Keratinocyte (primary cell): ENCODE data around the gene HOPX. TPM values are rescaled to one million over a fixed set of nuclear protein-coding genes. Genes with fewer than 3 reads are reported as not detected.

Source experiments
- DNase-seq: peaks from one replicate; pipeline ENCODE4 v3.0.0-alpha.2; 2011; ENCODE audit warnings: low read depth, missing footprints, low spot score
- FAIRE-seq: peaks from 2 replicates; lab custom pipeline; 2011; peaks lifted over from hg19 to GRCh38; lab: Jason Lieb, UNC
- H2AFZ ChIP-seq: 2 replicates; pipeline ENCODE4 v1.6.0; 2012; ENCODE audit warnings: low read length, control low read depth, inconsistent platforms; ENCODE audit not compliant: control insufficient read depth
- H3K27ac ChIP-seq: 2 replicates; pipeline ENCODE4 v1.5.1; 2011; ENCODE audit warnings: low read length; ENCODE audit not compliant: control insufficient read depth, insufficient read depth
- H3K27me3 ChIP-seq: 3 replicates; pipeline ENCODE4 v1.6.0; 2011; ENCODE audit warnings: low read length; ENCODE audit not compliant: control insufficient read depth, insufficient read depth; ENCODE audit errors: extremely low read depth
- H3K36me3 ChIP-seq, 2 experiments: 2 replicates in 1 of 2; 3 replicates in 1 of 2; pipeline ENCODE4 v1.5.1; 2011; ENCODE audit warnings: low read length in 2 of 2, mild to moderate bottlenecking in 1 of 2; ENCODE audit not compliant: control insufficient read depth in 2 of 2, insufficient read depth in 2 of 2; ENCODE audit errors: extremely low read depth in 1 of 2
- H3K4me1 ChIP-seq: 3 replicates; pipeline ENCODE4 v1.5.1; 2011; ENCODE audit warnings: low read length; ENCODE audit not compliant: control insufficient read depth, insufficient read depth; ENCODE audit errors: extremely low read depth
- H3K4me2 ChIP-seq: 3 replicates; pipeline ENCODE4 v1.6.0; 2011; ENCODE audit warnings: low read depth, low read length; ENCODE audit not compliant: control insufficient read depth, insufficient read depth; ENCODE audit errors: extremely low read depth
- H3K4me3 ChIP-seq, 3 experiments: fragments of 200-600 bp in 1 of 3; sonication (generic) in 1 of 3; 2 replicates in 2 of 3; 3 replicates in 1 of 3; pipeline ENCODE4 v1.5.1; 2011 to 2016; ENCODE audit warnings: low read length in 3 of 3, mild to moderate bottlenecking in 3 of 3, control low read depth in 2 of 3, inconsistent platforms in 1 of 3, low read depth in 1 of 3, mixed read lengths in 1 of 3, mixed run types in 1 of 3, moderate library complexity in 1 of 3; ENCODE audit not compliant: control insufficient read depth in 2 of 3, insufficient read depth in 2 of 3; ENCODE audit errors: extremely low read depth in 1 of 3
- H3K79me2 ChIP-seq: 2 replicates; pipeline ENCODE4 v1.6.0; 2012; ENCODE audit warnings: low read length; ENCODE audit not compliant: control insufficient read depth, insufficient read depth
- H3K9ac ChIP-seq: 3 replicates; pipeline ENCODE4 v1.6.0; 2011; ENCODE audit warnings: low read length; ENCODE audit not compliant: control insufficient read depth, insufficient read depth; ENCODE audit errors: extremely low read depth
- H3K9me1 ChIP-seq: 3 replicates; pipeline ENCODE4 v1.6.0; 2011; ENCODE audit warnings: low read length; ENCODE audit not compliant: control insufficient read depth, insufficient read depth; ENCODE audit errors: extremely low read depth
- H3K9me3 ChIP-seq: 2 replicates; pipeline ENCODE4 v1.5.1; 2012; ENCODE audit warnings: low read depth, low read length; ENCODE audit not compliant: control insufficient read depth
- H4K20me1 ChIP-seq: 3 replicates; pipeline ENCODE4 v1.6.0; 2011; ENCODE audit warnings: low read length; ENCODE audit not compliant: control insufficient read depth, insufficient read depth; ENCODE audit errors: extremely low read depth
- CTCF ChIP-seq, 3 experiments: IDR thresholded peaks in 1 of 3; conservative IDR thresholded peaks in 1 of 3; optimal IDR thresholded peaks in 1 of 3; 2 replicates in 2 of 3; 3 replicates in 1 of 3; pipeline versions ENCODE3 to v1.5.1; 2011; ENCODE audit warnings: low read length in 3 of 3, mild to moderate bottlenecking in 3 of 3, moderate library complexity in 2 of 3, control low read depth in 1 of 3, inconsistent platforms in 1 of 3; ENCODE audit not compliant: insufficient read depth in 2 of 3; ENCODE audit errors: extremely low read depth in 1 of 3
- EZH2 ChIP-seq: IDR thresholded peaks from one replicate; pipeline ENCODE4 v1.6.1; 2012; ENCODE audit warnings: inconsistent platforms, mild to moderate bottlenecking, low read length, moderate library complexity
- dilution Hi-C: fragments of 300-500 bp; cut with MboI; formaldehyde crosslinking; loops from one replicate; pipeline ENCODE4 v1.7.0; 2020; ENCODE audit warnings: low sequenced_read_pairs; ENCODE audit not compliant: extremely low pct_ligation_motif_present
- polyA minus RNA-seq, 3 experiments: library from RNA; depleted of rRNA, polyadenylated mRNA; stranded (reverse); fragments of >200 nt; gene quantifications; 1 replicate in 1 of 3; 2 replicates in 1 of 3; 3 replicates in 1 of 3; pipeline ENCODE4 v1.2.3, GENCODE V29; 2011
- polyA plus RNA-seq, 5 experiments: library from polyadenylated mRNA; depleted of rRNA in 3 of 5; stranded (reverse) in 3 of 5; stranded (forward) in 1 of 5; unstranded in 1 of 5; fragments of >200 nt; gene quantifications; 1 replicate in 1 of 5; 2 replicates in 3 of 5; 3 replicates in 1 of 5; pipeline versions ENCODE4 v1.2.1 to v1.2.3, GENCODE V29; 2011 to 2012; ENCODE audit warnings: missing spikeins in 2 of 5, low read depth in 1 of 5, low replicate concordance in 1 of 5

HOPX gene
- polyA plus RNA-seq (5.4 to 8.5 TPM (median 6.2 TPM) in 3 replicates), polyA minus RNA-seq (0.98 to 4.6 TPM (median 2.5 TPM) in 3 replicates)
- polyA plus RNA-seq (2011; ENCODE audit: low read depth): 148 TPM
- polyA plus RNA-seq (2011; cell fraction: cytosol; rRNA removed): 4.1 and 10.2 TPM in 2 replicates
- polyA plus RNA-seq (2011; cell fraction: nucleus; rRNA removed): 4.6 and 5.3 TPM in 2 replicates
- 5.4 and 676 TPM in 2 replicates for polyA plus RNA-seq (2012; ENCODE audit: low replicate concordance)
- polyA minus RNA-seq (2011; cell fraction: cytosol; rRNA and poly(A)+ RNA removed): 2.1 TPM
- 4.9 and 5.7 TPM in 2 replicates for polyA minus RNA-seq (2011; cell fraction: nucleus; rRNA and poly(A)+ RNA removed)

- peak; percentile 81 for FAIRE-seq
- Histone ChIP-seq H2AFZ (peak within 1 kb of the TSS; percentile 76), H3K79me2 (no peaks in the 10 kb centered on the region)
Measured at GRCh38 chr4:56681158-56681852, at the start of gene HOPX. Gene HOPX, minus strand, starts transcription at chr4:56681296. Its CDS starts 23,480 bp downstream, at chr4:56657816.

GRCh38 chr4:56730097-56730496, 49.0 kb upstream of the HOPX start:
- Histone ChIP-seq H3K9me1 (no peaks in the 10 kb centered on the region), H3K27ac (no peak overlapping the region), H4K20me1 (no peaks in the 10 kb centered on the region), H3K9me3 (no peaks in the 10 kb centered on the region), H2AFZ (no peak overlapping the region), H3K4me1 (no peaks in the 10 kb centered on the region), H3K4me3 (no peak overlapping the region), H3K27me3 (no peaks in the 10 kb centered on the region), H3K9ac (no peak overlapping the region), H3K36me3 (no peaks in the 10 kb centered on the region), H3K4me2 (no peak overlapping the region), H3K79me2 (no peaks in the 10 kb centered on the region)
- DNase-seq (no peak), FAIRE-seq (no peak)
- TF ChIP-seq CTCF (optimal IDR thresholded peaks at IDR 0.05 in 1 of 3, IDR thresholded peaks at IDR 0.05 in 1 of 3, conservative IDR thresholded peaks at IDR 0.05 in 1 of 3; ENCODE audit: extremely low read depth in 1 of 3, insufficient read depth in 2 of 3, low read length in 3 of 3) (no peak), EZH2 (no peak)
- dilution Hi-C loops: no loop called here

More at GRCh38 chr4:56681158-56681852, at the start of gene HOPX:
- Histone ChIP-seq H3K27ac (no peak within 1 kb of the TSS), H3K4me3 (peak within 1 kb of the TSS in 2 of 3 experiments; percentile 36 to 65), H3K27me3 (peaks cover 7% of the 10 kb centered on the region), H3K9me3 (no peaks in the 10 kb centered on the region), H3K9ac (no peak within 1 kb of the TSS), H4K20me1 (no peaks in the 10 kb centered on the region), H3K36me3 (no peaks in the 10 kb centered on the region), H3K9me1 (no peaks in the 10 kb centered on the region), H3K4me1 (peaks cover 18% of the 10 kb centered on the region), H3K4me2 (peak within 1 kb of the TSS; percentile 69)
- no peak for DNase-seq
- TF ChIP-seq CTCF (optimal IDR thresholded peaks at IDR 0.05 in 1 of 3, IDR thresholded peaks at IDR 0.05 in 1 of 3, conservative IDR thresholded peaks at IDR 0.05 in 1 of 3; ENCODE audit: extremely low read depth in 1 of 3, insufficient read depth in 2 of 3, low read length in 3 of 3) (no peak), EZH2 (no peak)
- dilution Hi-C loops: no loop called here
